Upper lobe of left lung (tissue), 6 donors: ENCODE data around the gene SRC. TPM values are rescaled to one million over a fixed set of nuclear protein-coding genes. Genes with fewer than 3 reads are reported as not detected.

Experiments
- ATAC-seq, 2 donors: fragments of 200-7000 bp; cut with Tn5 transposase; one replicate each; pipeline ENCODE4 v1.9.1; 2022; ENCODE audit warnings: mild to moderate bottlenecking in 2 of 2, moderate library complexity in 2 of 2; ENCODE audit not compliant: low FRiP score in 2 of 2
- DNase-seq, 2 donors: peaks; one replicate each; pipeline ENCODE4 v3.0.0-alpha.2; 2019 to 2020
- H3K27ac ChIP-seq, 4 donors: fragments of 200-600 bp; sonication (generic); one replicate each; pipeline ENCODE4 v1.5.1; 2016 to 2019
- H3K27me3 ChIP-seq, 4 donors: fragments of 200-600 bp; sonication (generic); one replicate each; pipeline ENCODE4 v1.5.1; 2017 to 2019
- H3K36me3 ChIP-seq, 4 donors: fragments of 200-600 bp; sonication (generic); one replicate each; pipeline ENCODE4 v1.5.1; 2016 to 2019
- H3K4me1 ChIP-seq, 4 donors: fragments of 200-600 bp; sonication (generic); one replicate each; pipeline ENCODE4 v1.5.1; 2018 to 2019
- H3K4me3 ChIP-seq, 4 donors: fragments of 200-600 bp; sonication (generic); one replicate each; pipeline ENCODE4 v1.5.1; 2017 to 2019; ENCODE audit warnings: mild to moderate bottlenecking in 2 of 4, moderate library complexity in 1 of 4
- H3K9me3 ChIP-seq, 4 donors: fragments of 200-600 bp; sonication (generic); one replicate each; pipeline ENCODE4 v1.5.1; 2018 to 2019
- CTCF ChIP-seq, 6 experiments: fragments of 450-650 bp in 4 of 6; fragments of 200-600 bp in 2 of 6; sonication (generic) in 2 of 6; IDR thresholded peaks; one replicate each; pipeline ENCODE4 v1.5.1; 2016 to 2019; ENCODE audit warnings: antibody characterized with exemption in 6 of 6
- EP300 ChIP-seq, 4 donors: sonication (generic); formaldehyde crosslinking; IDR thresholded peaks; one replicate each; pipeline ENCODE4 v1.5.1; 2017; ENCODE audit warnings: antibody characterized with exemption in 4 of 4, control low read depth in 2 of 4
- POLR2A ChIP-seq, 4 donors: fragments of 450-650 bp; IDR thresholded peaks; one replicate each; pipeline ENCODE4 v1.5.1; 2016 to 2017; ENCODE audit warnings: antibody characterized with exemption in 4 of 4, mild to moderate bottlenecking in 2 of 4
- POLR2AphosphoS5 ChIP-seq, 2 donors: sonication (generic); formaldehyde crosslinking; IDR thresholded peaks; one replicate each; pipeline ENCODE4 v1.5.1; 2017; ENCODE audit warnings: antibody characterized with exemption in 2 of 2
- WGBS, 2 donors: methylation state at CpG; one replicate each; pipeline ENCODE4 v1.1.5; 2017 to 2018; 5-methylcytosine and 5-hydroxymethylcytosine counted together
- total RNA-seq, 6 donors: library from RNA; depleted of rRNA in 4 of 6; stranded (reverse); fragments of >200 nt in 4 of 6; gene quantifications; one replicate each; pipeline versions ENCODE4 v1.1.0 to v1.2.1, GENCODE V29; 2016 to 2021
- donor health status: DM: no; HTN: no; CAD: no; lungs with moderate emphysema.
- donor health status: DM: no; HTN: yes; CAD: no; lungs with severe emphysema.

The SRC gene
- total RNA-seq = 100 to 1,000 TPM in 1 of 6 donors, 10 to 100 TPM in 5; 31.1 to 115 (median 66.8) TPM

DNA sequence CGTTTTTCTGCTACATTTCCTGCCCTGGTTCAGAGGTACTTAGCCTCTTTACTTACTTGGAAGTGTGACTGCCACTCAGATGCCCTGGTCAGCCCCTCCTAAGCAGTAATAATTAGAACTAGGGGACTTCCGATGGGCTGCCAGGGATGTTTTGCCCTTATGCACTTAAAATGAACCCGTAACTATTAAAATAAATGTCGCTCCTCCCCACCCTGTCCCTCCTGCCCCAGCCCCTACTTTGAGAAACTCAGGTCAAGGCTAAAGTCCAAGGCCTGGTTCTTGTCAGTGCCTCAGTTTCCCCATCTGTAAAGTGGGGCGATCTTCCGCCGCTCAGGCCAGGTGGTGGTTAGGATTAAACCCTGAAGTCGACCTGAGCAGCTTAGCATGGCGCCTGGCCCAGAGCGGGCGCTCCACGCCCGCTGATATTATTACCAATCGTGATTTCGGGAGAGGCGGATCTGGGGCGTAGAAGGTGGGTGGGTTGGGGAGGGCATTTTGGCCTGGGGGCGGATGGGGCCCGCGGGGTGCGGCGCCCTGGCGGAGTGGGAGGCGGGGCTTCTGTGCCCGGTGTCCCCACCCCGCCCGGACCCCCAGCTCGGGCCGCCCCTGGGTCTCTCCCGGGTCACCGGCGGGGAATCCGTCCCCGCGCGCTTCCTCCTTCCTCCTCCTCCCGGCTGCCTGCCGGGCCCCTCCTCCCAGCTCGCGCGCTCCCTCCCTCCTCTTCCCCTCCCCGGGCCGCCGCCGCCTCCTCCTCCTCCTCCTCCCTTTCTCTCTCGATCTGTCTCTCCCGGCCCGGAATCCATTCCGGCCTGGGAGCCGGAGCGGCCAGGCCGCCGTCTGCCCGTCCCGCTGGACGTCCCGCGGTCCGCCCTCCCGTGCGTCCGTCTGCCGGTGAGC lies at the start of gene SRC:
Gene SRC (plus strand): TSS at position 802 of the 897 bp plus-strand sequence. CDS start 38,014 bp downstream, outside the sequence.
- WGBS, 2 donors = 7 to 22% methylated on average over 9 to 39 of the region's 63 CpGs
- peak in 1 of 2 donors; percentile 88 for ATAC-seq

DNA sequence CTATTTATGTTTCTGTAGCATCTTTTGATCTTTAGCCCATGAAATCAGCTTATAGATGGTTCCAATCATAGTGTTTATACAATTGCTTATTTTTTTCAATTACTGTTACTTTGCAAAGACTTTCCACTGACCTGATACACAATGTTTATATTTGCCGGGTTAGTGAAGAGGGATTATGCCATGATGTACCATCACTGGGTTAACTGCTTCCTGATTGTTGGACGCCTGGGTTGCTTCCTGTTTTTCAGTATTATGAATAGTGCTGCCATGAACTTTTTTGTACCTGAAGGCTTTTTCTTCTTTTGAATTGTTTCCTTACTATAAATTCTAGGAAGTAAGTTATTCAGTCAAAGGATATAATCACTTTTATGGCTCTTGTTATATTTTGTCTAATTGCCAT lies 49.6 kb upstream of the SRC start:
- Histone ChIP-seq H3K27me3 (no peaks in the 10 kb centered on the region), H3K36me3 (peaks cover 0 to 12% (median 4%) of the 10 kb centered on the region in 4 donors), H3K9me3 (no peaks in the 10 kb centered on the region), H3K4me1 (peaks cover 30 to 52% (median 37%) of the 10 kb centered on the region in 4 donors), H3K27ac (peak overlapping the region in 1 of 4 donors; percentile 28), H3K4me3 (no peak overlapping the region)
- ATAC-seq = no peak
- TF ChIP-seq CTCF (IDR thresholded peaks at IDR 0.05) = no peak
- DNase-seq = no peak
- WGBS, 2 donors = 20 to 26% methylated on average over 2 of the region's 2 CpGs

More for the DNA sequence above, at the start of gene SRC:
- peak; percentile 84 to 94 for DNase-seq
- H3K36me3 ChIP-seq = no peaks in the 10 kb centered on the region
- peak within 1 kb of the TSS; percentile 70 to 88 (median 80) for H3K27ac ChIP-seq
- no peaks in the 10 kb centered on the region for H3K9me3 ChIP-seq
- H3K27me3 ChIP-seq = peaks cover 0 to 10% (median 0%) of the 10 kb centered on the region in 4 donors
- TF ChIP-seq POLR2AphosphoS5 (IDR thresholded peaks at IDR 0.05) (no peak), EP300 (IDR thresholded peaks at IDR 0.05) (no peak), POLR2A (IDR thresholded peaks at IDR 0.05) (peak in 1 of 4 donors; percentile 59), CTCF (IDR thresholded peaks at IDR 0.05) (no peak)
- H3K4me3 ChIP-seq = peak within 1 kb of the TSS; percentile 48 to 90 (median 73)
- peaks cover 4 to 51% (median 38%) of the 10 kb centered on the region in 4 donors for H3K4me1 ChIP-seq

DNA sequence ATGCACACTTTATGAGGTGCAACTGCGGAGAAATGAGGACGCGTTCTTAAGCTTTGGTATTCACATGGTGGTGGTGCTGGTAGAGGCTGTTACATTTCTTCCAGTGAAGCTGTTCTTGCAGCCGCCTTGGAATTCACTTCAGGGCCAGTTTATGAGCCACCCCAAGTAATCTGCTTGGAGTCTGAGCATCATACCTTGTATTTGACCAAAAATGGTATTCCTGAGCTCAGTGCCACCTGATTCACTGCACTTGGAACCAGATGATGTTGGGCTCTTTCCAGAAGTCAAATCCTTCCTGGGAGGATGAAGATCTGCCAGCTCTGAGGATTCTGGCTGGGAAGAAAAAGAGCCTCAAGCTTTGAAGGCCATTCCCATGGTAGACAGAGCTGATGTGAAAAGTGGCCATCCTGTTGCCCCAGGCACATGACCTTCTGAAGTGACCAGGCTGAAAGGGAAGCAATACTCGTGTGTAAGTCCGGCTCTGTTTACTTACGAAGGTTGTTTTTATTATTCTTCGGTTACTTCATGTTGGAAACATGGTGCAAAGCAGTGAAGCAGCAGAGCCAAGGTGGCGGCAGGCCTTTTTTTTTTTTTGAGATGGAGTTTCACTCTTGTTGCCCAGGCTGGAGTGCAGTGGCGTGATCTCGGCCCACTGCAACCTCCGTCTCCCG lies 48.7 kb upstream of the SRC start:
- no peaks in the 10 kb centered on the region for H3K27me3 ChIP-seq
- ATAC-seq (no peak), DNase-seq (no peak)
- peaks cover 0 to 20% (median 12%) of the 10 kb centered on the region in 4 donors for H3K36me3 ChIP-seq
- no peak overlapping the region for H3K4me3 ChIP-seq
- peaks cover 30 to 47% (median 37%) of the 10 kb centered on the region in 4 donors for H3K4me1 ChIP-seq
- WGBS, 2 donors = 89 to 90% methylated on average over 13 of the region's 13 CpGs
- no peaks in the 10 kb centered on the region for H3K9me3 ChIP-seq
- peak overlapping the region in 1 of 4 donors; percentile 28 for H3K27ac ChIP-seq
- TF ChIP-seq EP300 (IDR thresholded peaks at IDR 0.05) = no peak
- no peak for TF ChIP-seq CTCF (IDR thresholded peaks at IDR 0.05)
- TF ChIP-seq POLR2AphosphoS5 (IDR thresholded peaks at IDR 0.05) = no peak
- no peak for TF ChIP-seq POLR2A (IDR thresholded peaks at IDR 0.05)

GRCh38 chr20:37298190-37298939 lies 47.6 kb upstream of the SRC start:
- WGBS, 2 donors = 74 to 80% methylated on average over 6 of the region's 6 CpGs
- no peak overlapping the region for H3K27ac ChIP-seq
- ATAC-seq (no peak), DNase-seq (no peak)
- TF ChIP-seq EP300 (IDR thresholded peaks at IDR 0.05) (no peak), POLR2AphosphoS5 (IDR thresholded peaks at IDR 0.05) (no peak), CTCF (IDR thresholded peaks at IDR 0.05) (no peak), POLR2A (IDR thresholded peaks at IDR 0.05) (no peak)
- H3K27me3 ChIP-seq = no peaks in the 10 kb centered on the region
- peaks cover 0 to 32% (median 15%) of the 10 kb centered on the region in 4 donors for H3K36me3 ChIP-seq
- no peak overlapping the region for H3K4me3 ChIP-seq
- no peaks in the 10 kb centered on the region for H3K9me3 ChIP-seq
- peaks cover 30 to 48% (median 37%) of the 10 kb centered on the region in 4 donors for H3K4me1 ChIP-seq
